ENCODE data around the gene TCTN1. TPM values are rescaled to one million over a fixed set of nuclear protein-coding genes. Genes with fewer than 3 reads are reported as not detected.

TCTN1 gene
- total and polyA plus RNA-seq, 2 of the 4 experiments (the other 2 are of a cell fraction): 11.7 to 18.8 TPM

DNA sequence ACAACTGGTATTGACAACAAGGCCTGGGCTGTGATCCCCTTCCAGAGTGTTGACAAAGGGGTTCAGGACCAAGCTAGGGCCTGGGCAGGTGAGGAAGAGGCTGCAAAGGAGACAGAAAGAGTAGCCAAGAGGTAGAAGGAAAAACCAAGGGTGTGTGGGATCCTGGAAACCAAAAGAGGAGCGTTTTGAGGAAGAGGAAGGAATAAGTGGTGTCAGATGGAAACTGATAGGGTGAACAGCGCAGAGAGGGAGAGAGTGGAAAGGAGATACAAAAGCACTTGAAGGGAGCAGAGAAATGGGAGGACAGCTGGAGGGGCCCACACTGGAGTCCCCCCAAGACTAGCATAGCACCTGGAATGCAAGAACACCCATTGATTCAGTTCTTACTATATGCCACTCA, 83.3 kb downstream of the TCTN1 start:
- peaks cover 2% of the 10 kb centered on the region; the same call in 1 of the 2 replicates for H3K27me3 ChIP-seq (ENCODE audit: control insufficient read depth, insufficient read depth, low read length)
- no peak overlapping the region for H2AK9ac ChIP-seq (replicated peaks; ENCODE audit: low read depth, low read length, poor library complexity)
- WGBS, 2 experiments (ENCODE audit: extremely low coverage in 2 of 2, insufficient read length in 1 of 2): 57% methylated on average over 1 of the region's 2 CpGs; no CpG with 5 or more reads in 1 of the 2 experiments
- no peak overlapping the region for H2BK120ac ChIP-seq (ENCODE audit: low read depth, low read length)
- dilution Hi-C loops (cut with HindIII; ENCODE audit: low sequenced_read_pairs, unreplicated experiment): no loop called here
- H3K36me3 ChIP-seq (ENCODE audit: control insufficient read depth, insufficient read depth, low read length): no peaks in the 10 kb centered on the region
- no peak overlapping the region for H3K14ac ChIP-seq (replicated peaks; ENCODE audit: low read depth, low read length)
- intact Hi-C loops (cut with micrococcal nuclease): no loop called here
- no peak overlapping the region for H2BK5ac ChIP-seq (ENCODE audit: low read depth, low read length, poor library complexity, severe bottlenecking)
- POLR2A ChIA-PET (ENCODE audit: unreplicated experiment): no interaction called here
- no peak for DNase-seq
- BruUV-seq (replicated peaks): no TSS peak
- no peak overlapping the region for H3K4me2 ChIP-seq (ENCODE audit: low read depth, low read length)
- H2AK5ac ChIP-seq (ENCODE audit: low read depth, low read length): no peak overlapping the region
- CTCF ChIA-PET: no interaction called here
- no peak overlapping the region for H3K4ac ChIP-seq (ENCODE audit: low read depth, low read length)
- H3K56ac ChIP-seq (ENCODE audit: extremely low read depth, insufficient read depth, low read length): no peak overlapping the region
- no peaks in the 10 kb centered on the region for H3K9me3 ChIP-seq (ENCODE audit: control insufficient read depth, insufficient read depth, low read length)
- no peak overlapping the region for H3K23ac ChIP-seq (ENCODE audit: low read depth, low read length)
- no peak overlapping the region for H3K9ac ChIP-seq (ENCODE audit: low read depth, low read length)
- in situ Hi-C loops (cut with MboI; ENCODE audit: low sequenced_read_pairs): no loop called here
- H3K18ac ChIP-seq (ENCODE audit: low read depth, low read length): no peak overlapping the region
- H3K27ac ChIP-seq (ENCODE audit: insufficient read depth, low read length): no peak overlapping the region
- H4K8ac ChIP-seq (ENCODE audit: low read depth in 2 of 2, low read length in 2 of 2): no peak overlapping the region
- H4K5ac ChIP-seq (ENCODE audit: low read depth, low read length): no peak overlapping the region
- no peak overlapping the region for H4K91ac ChIP-seq (ENCODE audit: insufficient read depth, low read depth, low read length)
- no peak for TF ChIP-seq SMC3 (IDR thresholded peaks at IDR 0.05; ENCODE audit: low read depth, low read length)
- no peak for TF ChIP-seq RFX5 (IDR thresholded peaks at IDR 0.05; ENCODE audit: low read depth, low read length)
- no peak for TF ChIP-seq BHLHE40 (IDR thresholded peaks at IDR 0.05; ENCODE audit: low read depth, low read length)
- TF ChIP-seq, protein P1, sequence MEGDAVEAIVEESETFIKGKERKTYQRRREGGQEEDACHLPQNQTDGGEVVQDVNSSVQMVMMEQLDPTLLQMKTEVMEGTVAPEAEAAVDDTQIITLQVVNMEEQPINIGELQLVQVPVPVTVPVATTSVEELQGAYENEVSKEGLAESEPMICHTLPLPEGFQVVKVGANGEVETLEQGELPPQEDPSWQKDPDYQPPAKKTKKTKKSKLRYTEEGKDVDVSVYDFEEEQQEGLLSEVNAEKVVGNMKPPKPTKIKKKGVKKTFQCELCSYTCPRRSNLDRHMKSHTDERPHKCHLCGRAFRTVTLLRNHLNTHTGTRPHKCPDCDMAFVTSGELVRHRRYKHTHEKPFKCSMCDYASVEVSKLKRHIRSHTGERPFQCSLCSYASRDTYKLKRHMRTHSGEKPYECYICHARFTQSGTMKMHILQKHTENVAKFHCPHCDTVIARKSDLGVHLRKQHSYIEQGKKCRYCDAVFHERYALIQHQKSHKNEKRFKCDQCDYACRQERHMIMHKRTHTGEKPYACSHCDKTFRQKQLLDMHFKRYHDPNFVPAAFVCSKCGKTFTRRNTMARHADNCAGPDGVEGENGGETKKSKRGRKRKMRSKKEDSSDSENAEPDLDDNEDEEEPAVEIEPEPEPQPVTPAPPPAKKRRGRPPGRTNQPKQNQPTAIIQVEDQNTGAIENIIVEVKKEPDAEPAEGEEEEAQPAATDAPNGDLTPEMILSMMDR (conservative IDR thresholded peaks at IDR 0.05; ENCODE audit: low read depth, low read length): no peak
- TF ChIP-seq NFE2L2 (IDR thresholded peaks at IDR 0.05; ENCODE audit: low read depth, low read length): no peak
- TF ChIP-seq, protein P2, sequence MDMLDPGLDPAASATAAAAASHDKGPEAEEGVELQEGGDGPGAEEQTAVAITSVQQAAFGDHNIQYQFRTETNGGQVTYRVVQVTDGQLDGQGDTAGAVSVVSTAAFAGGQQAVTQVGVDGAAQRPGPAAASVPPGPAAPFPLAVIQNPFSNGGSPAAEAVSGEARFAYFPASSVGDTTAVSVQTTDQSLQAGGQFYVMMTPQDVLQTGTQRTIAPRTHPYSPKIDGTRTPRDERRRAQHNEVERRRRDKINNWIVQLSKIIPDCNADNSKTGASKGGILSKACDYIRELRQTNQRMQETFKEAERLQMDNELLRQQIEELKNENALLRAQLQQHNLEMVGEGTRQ (IDR thresholded peaks at IDR 0.05; ENCODE audit: low read depth, low read length): no peak
- TF ChIP-seq POLR2A (IDR thresholded peaks at IDR 0.05; ENCODE audit: low read depth, low read length): no peak
- TF ChIP-seq RAD21 (IDR thresholded peaks at IDR 0.05; ENCODE audit: low read length): no peak
- no peak for TF ChIP-seq CHD1 (IDR thresholded peaks at IDR 0.05; ENCODE audit: low read depth, low read length)
- no peak for TF ChIP-seq MAFK (IDR thresholded peaks at IDR 0.05; ENCODE audit: low read depth, low read length)
- TF ChIP-seq, protein P3, sequence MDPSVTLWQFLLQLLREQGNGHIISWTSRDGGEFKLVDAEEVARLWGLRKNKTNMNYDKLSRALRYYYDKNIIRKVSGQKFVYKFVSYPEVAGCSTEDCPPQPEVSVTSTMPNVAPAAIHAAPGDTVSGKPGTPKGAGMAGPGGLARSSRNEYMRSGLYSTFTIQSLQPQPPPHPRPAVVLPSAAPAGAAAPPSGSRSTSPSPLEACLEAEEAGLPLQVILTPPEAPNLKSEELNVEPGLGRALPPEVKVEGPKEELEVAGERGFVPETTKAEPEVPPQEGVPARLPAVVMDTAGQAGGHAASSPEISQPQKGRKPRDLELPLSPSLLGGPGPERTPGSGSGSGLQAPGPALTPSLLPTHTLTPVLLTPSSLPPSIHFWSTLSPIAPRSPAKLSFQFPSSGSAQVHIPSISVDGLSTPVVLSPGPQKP (IDR thresholded peaks at IDR 0.05; ENCODE audit: borderline replicate concordance, low read depth, low read length): no peak
- H2BK15ac ChIP-seq (ENCODE audit: low read depth, low read length): no peak overlapping the region
- H3K79me1 ChIP-seq (ENCODE audit: low read depth in 1 of 2, low read length in 2 of 2): no peaks in the 10 kb centered on the region
- no peak overlapping the region for H3K4me3 ChIP-seq (ENCODE audit: insufficient read depth, low read depth, low read length)
- H3K9me1 ChIP-seq (ENCODE audit: insufficient read depth, low read length): no peaks in the 10 kb centered on the region
- no peaks in the 10 kb centered on the region for H4K20me1 ChIP-seq (ENCODE audit: insufficient read depth, low read length)
- no peak for ATAC-seq (ENCODE audit: low read depth)
- H2AFZ ChIP-seq (replicated peaks; ENCODE audit: low read length, poor library complexity): no peak overlapping the region
- no peak overlapping the region for H2BK20ac ChIP-seq (ENCODE audit: low read depth, low read length)
- no peaks in the 10 kb centered on the region; the same call in 1 of the 2 replicates for H3K4me1 ChIP-seq (ENCODE audit: control insufficient read depth, insufficient read depth, low read length)

Measured in IMR-90 (cell line).